Measurements from ENCODE around the gene FGF14. TPM values are rescaled to one million over a fixed set of nuclear protein-coding genes. Genes with fewer than 3 reads are reported as not detected.

The FGF14 gene
- total and polyA plus RNA-seq, 2 of the 4 experiments (the other 2 are of a cell fraction), result under 0.01 TPM; not detected in 1

DNA sequence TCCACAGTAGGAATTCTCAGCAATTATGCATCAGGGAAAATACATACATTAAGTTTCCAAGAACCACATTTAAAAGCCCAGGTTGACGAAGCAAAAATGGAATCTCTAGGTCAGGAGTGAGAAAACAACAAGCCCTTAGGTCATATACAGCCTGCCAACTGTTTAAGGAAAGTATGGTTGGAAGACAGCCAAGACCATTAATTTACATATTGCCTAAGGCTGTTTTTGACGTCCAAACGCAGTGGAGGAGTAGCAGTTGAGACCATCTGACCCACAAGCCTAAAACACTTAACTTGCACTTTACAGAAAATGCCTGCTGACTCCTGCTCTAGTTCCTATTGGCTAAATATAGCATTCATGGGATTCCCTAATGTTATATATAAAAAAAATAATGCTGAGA, 650.4 kb downstream of the FGF14 start:
- no peak overlapping the region for H4K91ac ChIP-seq (ENCODE audit: insufficient read depth, low read depth, low read length)
- H3K23ac ChIP-seq (ENCODE audit: low read depth, low read length), result no peak overlapping the region
- no peaks in the 10 kb centered on the region for H3K36me3 ChIP-seq (ENCODE audit: control insufficient read depth, insufficient read depth, low read length)
- no peaks in the 10 kb centered on the region for H3K79me1 ChIP-seq (ENCODE audit: low read depth in 1 of 2, low read length in 2 of 2)
- no peak overlapping the region for H3K14ac ChIP-seq (replicated peaks; ENCODE audit: low read depth, low read length)
- H3K4me2 ChIP-seq (ENCODE audit: low read depth, low read length), result peak overlapping the region; percentile 49; the same call in 1 of the 2 replicates
- H2BK5ac ChIP-seq (ENCODE audit: low read depth, low read length, poor library complexity, severe bottlenecking), result no peak overlapping the region
- no peaks in the 10 kb centered on the region for H3K9me1 ChIP-seq (ENCODE audit: insufficient read depth, low read length)
- H2AK9ac ChIP-seq (replicated peaks; ENCODE audit: low read depth, low read length, poor library complexity), result no peak overlapping the region
- BruUV-seq (replicated peaks), result no TSS peak
- dilution Hi-C loops (cut with HindIII; ENCODE audit: low sequenced_read_pairs, unreplicated experiment), result no loop called here
- H3K56ac ChIP-seq (ENCODE audit: extremely low read depth, insufficient read depth, low read length), result no peak overlapping the region
- H3K9me3 ChIP-seq (ENCODE audit: control insufficient read depth, insufficient read depth, low read length), result no peaks in the 10 kb centered on the region
- no peak overlapping the region for H2BK15ac ChIP-seq (ENCODE audit: low read depth, low read length)
- H3K18ac ChIP-seq (ENCODE audit: low read depth, low read length), result no peak overlapping the region
- H3K27ac ChIP-seq (ENCODE audit: insufficient read depth, low read length), result no peak overlapping the region
- no peaks in the 10 kb centered on the region for H3K4me1 ChIP-seq (ENCODE audit: control insufficient read depth, insufficient read depth, low read length)
- no peak overlapping the region for H4K8ac ChIP-seq (ENCODE audit: low read depth in 2 of 2, low read length in 2 of 2)
- no peak for TF ChIP-seq RCOR1 (IDR thresholded peaks at IDR 0.05; ENCODE audit: insufficient replicate concordance, low read length)
- TF ChIP-seq CTCF (conservative IDR thresholded peaks at IDR 0.05; ENCODE audit: low read depth, low read length), result no peak
- no peak for TF ChIP-seq MAZ (IDR thresholded peaks at IDR 0.05; ENCODE audit: borderline replicate concordance, low read depth, low read length)
- TF ChIP-seq FOS (IDR thresholded peaks at IDR 0.05; ENCODE audit: low read depth, low read length), result no peak
- no peak for TF ChIP-seq POLR2A (IDR thresholded peaks at IDR 0.05; ENCODE audit: low read depth, low read length)
- no peak for TF ChIP-seq ELK1 (IDR thresholded peaks at IDR 0.05; ENCODE audit: borderline replicate concordance, low read depth, low read length)
- TF ChIP-seq RFX5 (IDR thresholded peaks at IDR 0.05; ENCODE audit: low read depth, low read length), result no peak
- TF ChIP-seq MAFK (IDR thresholded peaks at IDR 0.05; ENCODE audit: low read depth, low read length), result 0 out of 2 replicates have a peak, but pooled peaks have one; percentile 9
- peak; percentile 47; the same call in 1 of the 2 replicates for TF ChIP-seq CEBPB (IDR thresholded peaks at IDR 0.05; ENCODE audit: low read depth, low read length)
- no peak for TF ChIP-seq BHLHE40 (IDR thresholded peaks at IDR 0.05; ENCODE audit: low read depth, low read length)
- no peak for TF ChIP-seq NFE2L2 (IDR thresholded peaks at IDR 0.05; ENCODE audit: low read depth, low read length)
- no peak for TF ChIP-seq RAD21 (IDR thresholded peaks at IDR 0.05; ENCODE audit: low read length)
- no CpG with 5 or more reads among the region's 3 CpGs for whole genome bisulfite sequencing, 2 experiments (ENCODE audit: extremely low coverage in 2 of 2, insufficient read length in 1 of 2)
- H2AK5ac ChIP-seq (ENCODE audit: low read depth, low read length), result no peak overlapping the region
- H3K4me3 ChIP-seq (ENCODE audit: insufficient read depth, low read depth, low read length), result no peak overlapping the region
- H3K9ac ChIP-seq (ENCODE audit: low read depth, low read length), result no peak overlapping the region
- no peak overlapping the region for H2BK20ac ChIP-seq (ENCODE audit: low read depth, low read length)
- H3K4ac ChIP-seq (ENCODE audit: low read depth, low read length), result no peak overlapping the region
- POLR2A ChIA-PET (ENCODE audit: unreplicated experiment), result no interaction called here
- peak; percentile 77 for DNase-seq
- H2AFZ ChIP-seq (replicated peaks; ENCODE audit: low read length, poor library complexity), result no peak overlapping the region
- CTCF ChIA-PET, result no interaction called here
- no peaks in the 10 kb centered on the region for H4K20me1 ChIP-seq (ENCODE audit: insufficient read depth, low read length)
- in situ Hi-C loops (cut with MboI; ENCODE audit: low sequenced_read_pairs), result loop anchor here (10.0 kb wide), 1 partner anchor 607 kb away; no protein-coding TSS in a partner anchor
- peak; percentile 87 for ATAC-seq (ENCODE audit: low read depth)
- intact Hi-C loops (cut with micrococcal nuclease), result no loop called here
- H3K27me3 ChIP-seq (ENCODE audit: control insufficient read depth, insufficient read depth, low read length), result no peaks in the 10 kb centered on the region
- H4K5ac ChIP-seq (ENCODE audit: low read depth, low read length), result no peak overlapping the region
- no peak overlapping the region for H2BK120ac ChIP-seq (ENCODE audit: low read depth, low read length)

Measured in IMR-90 (cell line).